K562 (cell line): Measurements from ENCODE around the gene SELENOM. TPM values are rescaled to one million over a fixed set of nuclear protein-coding genes. Genes with fewer than 3 reads are reported as not detected.

Source experiments
- CCNT2 ChIP-seq: IDR thresholded peaks from 2 replicates; pipeline ENCODE4 v1.6.1; 2011; ENCODE audit warnings: borderline replicate concordance, low read depth, mild to moderate bottlenecking, moderate library complexity, mixed read lengths, low read length; ENCODE audit not compliant: insufficient read length; ENCODE audit errors: extremely low read depth
- CREB3L1 ChIP-seq: fragments of 450-650 bp; IDR thresholded peaks from 2 replicates; pipeline ENCODE4 v1.6.1; 2014; ENCODE audit warnings: low read depth, mild to moderate bottlenecking, moderate library complexity, borderline replicate concordance
- EGR1 ChIP-seq: fragments of 450-650 bp; conservative IDR thresholded peaks from 2 replicates; pipeline ENCODE4 v1.6.1; 2017; ENCODE audit warnings: mild to moderate bottlenecking
- ELF2 ChIP-seq: fragments of 250-450 bp; sonication (Bioruptor Pico); IDR thresholded peaks from 2 replicates; pipeline ENCODE4 v1.5.0; 2021; ENCODE audit warnings: mild to moderate bottlenecking
- ESRRA ChIP-seq: fragments of 450-650 bp; IDR thresholded peaks from 2 replicates; pipeline ENCODE4 v1.6.1; 2014; ENCODE audit warnings: low read depth, mild to moderate bottlenecking, moderate library complexity, borderline replicate concordance
- NRF1 ChIP-seq, 2 experiments: fragments of 450-650 bp; IDR thresholded peaks in 1 of 2; conservative IDR thresholded peaks in 1 of 2; 2 replicates each; pipeline ENCODE4 v1.6.1; 2014; ENCODE audit warnings: mild to moderate bottlenecking in 2 of 2
- PHF20 ChIP-seq: fragments of 450-650 bp; IDR thresholded peaks from 2 replicates; pipeline ENCODE4 v1.6.1; 2018; ENCODE audit not compliant: partially characterized antibody
- RB1 ChIP-seq: fragments of 450-650 bp; IDR thresholded peaks from 2 replicates; pipeline ENCODE4 v1.6.1; 2017; ENCODE audit warnings: low read depth, mild to moderate bottlenecking
- RBM22 ChIP-seq: fragments of 200-400 bp; formaldehyde crosslinking; IDR thresholded peaks from 2 replicates; pipeline ENCODE4 v1.6.1; 2018; ENCODE audit warnings: low read length, low read depth; ENCODE audit not compliant: poor library complexity, severe bottlenecking
- SIN3A ChIP-seq, 2 experiments: fragments of 150-350 bp in 1 of 2; IDR thresholded peaks; 2 replicates each; pipeline ENCODE4 v1.6.1; 2011 to 2016; ENCODE audit warnings: borderline replicate concordance in 2 of 2, low read depth in 2 of 2, low read length in 2 of 2, mild to moderate bottlenecking in 2 of 2, moderate library complexity in 2 of 2; ENCODE audit not compliant: control insufficient read depth in 1 of 2
- TBP ChIP-seq: optimal IDR thresholded peaks from 2 replicates; pipeline ENCODE3; 2011; ENCODE audit warnings: low read depth, low read length, improper control_type of control experiment
- TFAP4 ChIP-seq: sonication (generic); formaldehyde crosslinking; IDR thresholded peaks from 2 replicates; pipeline ENCODE4 v1.8.0; 2022; ENCODE audit warnings: missing genetic modification reagents, mild to moderate bottlenecking, moderate library complexity, borderline replicate concordance
- polyA plus RNA-seq, 8 experiments: library from polyadenylated mRNA; depleted of rRNA in 4 of 8; stranded (reverse) in 5 of 8; unstranded in 3 of 8; fragments of >200 nt; fragmentation: Nextera tagmentation in 2 of 8; fragmentation: Illumina TruSeq in 1 of 8; extraction: Ambion mirVana in 2 of 8; extraction: Trizol in 1 of 8; gene quantifications; 2 replicates each; pipeline versions ENCODE4 v1.2.1 to v1.2.3, GENCODE V29; 2011 to 2014; ENCODE audit warnings: inconsistent platforms in 1 of 8, missing spikeins in 1 of 8
- total RNA-seq, 7 experiments: library from RNA; depleted of rRNA in 6 of 7; stranded (reverse); fragments of >200 nt in 6 of 7; fragmentation: Illumina TruSeq in 2 of 7; extraction: Trizol in 2 of 7; gene quantifications; 2 replicates each; pipeline versions ENCODE4 v1.2.1 to v1.2.3, GENCODE V29; 2011 to 2021; ENCODE audit warnings: low replicate concordance in 1 of 7
- TF ChIP-seq, protein P1 (sequence below): fragments of 450-650 bp; IDR thresholded peaks from 2 replicates; pipeline ENCODE4 v1.6.1; 2016; ENCODE audit warnings: mild to moderate bottlenecking, moderate library complexity

The SELENOM gene
- total and polyA plus RNA-seq, 9 of the 15 experiments (the other 6 are each of a cell fraction or from before 2014, with no cell fraction given), result 1.2 to 10.6 (median 3.7) TPM

DNA sequence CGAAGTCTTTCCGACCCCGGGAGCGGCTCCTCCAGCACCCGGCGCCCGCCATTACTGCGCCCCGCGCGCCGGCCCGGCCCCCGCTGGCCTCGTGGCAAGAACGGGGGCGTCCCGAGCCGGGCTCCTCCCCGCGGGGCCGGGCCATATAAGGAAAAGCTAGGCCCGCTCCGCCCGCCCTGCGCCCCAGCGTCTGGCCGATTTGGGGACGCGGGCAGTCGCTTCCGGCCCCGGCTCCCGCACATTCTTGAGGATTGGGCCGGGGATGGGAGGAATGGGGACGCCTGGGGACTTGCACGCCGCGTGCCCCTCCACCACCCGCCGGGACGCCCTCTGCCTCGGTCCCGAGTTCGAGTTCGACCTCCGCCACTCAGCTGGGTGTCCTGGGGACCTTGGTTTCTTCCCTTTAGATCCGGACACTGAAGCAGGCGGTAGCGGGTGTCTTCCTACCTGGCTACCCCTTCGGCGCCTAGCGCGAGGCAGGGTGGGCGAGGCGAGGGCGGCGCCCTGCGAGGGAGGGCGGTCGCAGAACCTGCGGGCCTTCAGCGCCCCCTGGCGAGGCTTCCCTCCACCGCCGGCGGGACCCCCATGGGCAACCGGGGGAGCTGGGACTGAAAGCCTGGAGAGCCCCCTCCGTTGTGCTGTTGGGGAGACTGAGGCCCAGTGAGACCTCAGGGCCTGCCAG, 22.4 kb downstream of the SELENOM start (continued):
- TF ChIP-seq CCNT2 (peak; percentile 45), NRF1 (conservative IDR thresholded peaks at IDR 0.05 in 1 of 2, IDR thresholded peaks at IDR 0.05 in 1 of 2) (peak; percentile 60 to 68), RB1 (peak; percentile 34; the same call in 1 of the 2 replicates), TBP (peak; percentile 82), EGR1 (peak; percentile 48), SIN3A (IDR thresholded peaks at IDR 0.05; ENCODE audit: borderline replicate concordance in 2 of 2, control insufficient read depth in 1 of 2, low read depth in 2 of 2, low read length in 2 of 2) (peak in 1 of 2 experiments; percentile 45; a peak in 1 of 4 replicates), ESRRA (peak; percentile 9; the same call in 1 of the 2 replicates), PHF20 (peak; percentile 13), ELF2 (CRISPR knock-in tag) (peak; percentile 45; the same call in 1 of the 2 replicates), CREB3L1 (peak; percentile 88), TFAP4 (CRISPR knock-in tag) (peak; percentile 87), RBM22 (peak; percentile 36)
- TF ChIP-seq, protein P1, sequence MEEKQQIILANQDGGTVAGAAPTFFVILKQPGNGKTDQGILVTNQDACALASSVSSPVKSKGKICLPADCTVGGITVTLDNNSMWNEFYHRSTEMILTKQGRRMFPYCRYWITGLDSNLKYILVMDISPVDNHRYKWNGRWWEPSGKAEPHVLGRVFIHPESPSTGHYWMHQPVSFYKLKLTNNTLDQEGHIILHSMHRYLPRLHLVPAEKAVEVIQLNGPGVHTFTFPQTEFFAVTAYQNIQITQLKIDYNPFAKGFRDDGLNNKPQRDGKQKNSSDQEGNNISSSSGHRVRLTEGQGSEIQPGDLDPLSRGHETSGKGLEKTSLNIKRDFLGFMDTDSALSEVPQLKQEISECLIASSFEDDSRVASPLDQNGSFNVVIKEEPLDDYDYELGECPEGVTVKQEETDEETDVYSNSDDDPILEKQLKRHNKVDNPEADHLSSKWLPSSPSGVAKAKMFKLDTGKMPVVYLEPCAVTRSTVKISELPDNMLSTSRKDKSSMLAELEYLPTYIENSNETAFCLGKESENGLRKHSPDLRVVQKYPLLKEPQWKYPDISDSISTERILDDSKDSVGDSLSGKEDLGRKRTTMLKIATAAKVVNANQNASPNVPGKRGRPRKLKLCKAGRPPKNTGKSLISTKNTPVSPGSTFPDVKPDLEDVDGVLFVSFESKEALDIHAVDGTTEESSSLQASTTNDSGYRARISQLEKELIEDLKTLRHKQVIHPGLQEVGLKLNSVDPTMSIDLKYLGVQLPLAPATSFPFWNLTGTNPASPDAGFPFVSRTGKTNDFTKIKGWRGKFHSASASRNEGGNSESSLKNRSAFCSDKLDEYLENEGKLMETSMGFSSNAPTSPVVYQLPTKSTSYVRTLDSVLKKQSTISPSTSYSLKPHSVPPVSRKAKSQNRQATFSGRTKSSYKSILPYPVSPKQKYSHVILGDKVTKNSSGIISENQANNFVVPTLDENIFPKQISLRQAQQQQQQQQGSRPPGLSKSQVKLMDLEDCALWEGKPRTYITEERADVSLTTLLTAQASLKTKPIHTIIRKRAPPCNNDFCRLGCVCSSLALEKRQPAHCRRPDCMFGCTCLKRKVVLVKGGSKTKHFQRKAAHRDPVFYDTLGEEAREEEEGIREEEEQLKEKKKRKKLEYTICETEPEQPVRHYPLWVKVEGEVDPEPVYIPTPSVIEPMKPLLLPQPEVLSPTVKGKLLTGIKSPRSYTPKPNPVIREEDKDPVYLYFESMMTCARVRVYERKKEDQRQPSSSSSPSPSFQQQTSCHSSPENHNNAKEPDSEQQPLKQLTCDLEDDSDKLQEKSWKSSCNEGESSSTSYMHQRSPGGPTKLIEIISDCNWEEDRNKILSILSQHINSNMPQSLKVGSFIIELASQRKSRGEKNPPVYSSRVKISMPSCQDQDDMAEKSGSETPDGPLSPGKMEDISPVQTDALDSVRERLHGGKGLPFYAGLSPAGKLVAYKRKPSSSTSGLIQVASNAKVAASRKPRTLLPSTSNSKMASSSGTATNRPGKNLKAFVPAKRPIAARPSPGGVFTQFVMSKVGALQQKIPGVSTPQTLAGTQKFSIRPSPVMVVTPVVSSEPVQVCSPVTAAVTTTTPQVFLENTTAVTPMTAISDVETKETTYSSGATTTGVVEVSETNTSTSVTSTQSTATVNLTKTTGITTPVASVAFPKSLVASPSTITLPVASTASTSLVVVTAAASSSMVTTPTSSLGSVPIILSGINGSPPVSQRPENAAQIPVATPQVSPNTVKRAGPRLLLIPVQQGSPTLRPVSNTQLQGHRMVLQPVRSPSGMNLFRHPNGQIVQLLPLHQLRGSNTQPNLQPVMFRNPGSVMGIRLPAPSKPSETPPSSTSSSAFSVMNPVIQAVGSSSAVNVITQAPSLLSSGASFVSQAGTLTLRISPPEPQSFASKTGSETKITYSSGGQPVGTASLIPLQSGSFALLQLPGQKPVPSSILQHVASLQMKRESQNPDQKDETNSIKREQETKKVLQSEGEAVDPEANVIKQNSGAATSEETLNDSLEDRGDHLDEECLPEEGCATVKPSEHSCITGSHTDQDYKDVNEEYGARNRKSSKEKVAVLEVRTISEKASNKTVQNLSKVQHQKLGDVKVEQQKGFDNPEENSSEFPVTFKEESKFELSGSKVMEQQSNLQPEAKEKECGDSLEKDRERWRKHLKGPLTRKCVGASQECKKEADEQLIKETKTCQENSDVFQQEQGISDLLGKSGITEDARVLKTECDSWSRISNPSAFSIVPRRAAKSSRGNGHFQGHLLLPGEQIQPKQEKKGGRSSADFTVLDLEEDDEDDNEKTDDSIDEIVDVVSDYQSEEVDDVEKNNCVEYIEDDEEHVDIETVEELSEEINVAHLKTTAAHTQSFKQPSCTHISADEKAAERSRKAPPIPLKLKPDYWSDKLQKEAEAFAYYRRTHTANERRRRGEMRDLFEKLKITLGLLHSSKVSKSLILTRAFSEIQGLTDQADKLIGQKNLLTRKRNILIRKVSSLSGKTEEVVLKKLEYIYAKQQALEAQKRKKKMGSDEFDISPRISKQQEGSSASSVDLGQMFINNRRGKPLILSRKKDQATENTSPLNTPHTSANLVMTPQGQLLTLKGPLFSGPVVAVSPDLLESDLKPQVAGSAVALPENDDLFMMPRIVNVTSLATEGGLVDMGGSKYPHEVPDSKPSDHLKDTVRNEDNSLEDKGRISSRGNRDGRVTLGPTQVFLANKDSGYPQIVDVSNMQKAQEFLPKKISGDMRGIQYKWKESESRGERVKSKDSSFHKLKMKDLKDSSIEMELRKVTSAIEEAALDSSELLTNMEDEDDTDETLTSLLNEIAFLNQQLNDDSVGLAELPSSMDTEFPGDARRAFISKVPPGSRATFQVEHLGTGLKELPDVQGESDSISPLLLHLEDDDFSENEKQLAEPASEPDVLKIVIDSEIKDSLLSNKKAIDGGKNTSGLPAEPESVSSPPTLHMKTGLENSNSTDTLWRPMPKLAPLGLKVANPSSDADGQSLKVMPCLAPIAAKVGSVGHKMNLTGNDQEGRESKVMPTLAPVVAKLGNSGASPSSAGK, result peak; percentile 54
